ENCODE measurements around the gene HLA-DMB.

HLA-DMB gene

GRCh38 chr6:32938494-32938893 lies 2.3 kb downstream of the HLA-DMB start:
- Histone ChIP-seq H3K4me2 (no peak overlapping the region), H4K20me1 (ENCODE audit: insufficient read depth) (no peaks in the 10 kb centered on the region), H3K36me3 (ENCODE audit: insufficient read depth) (no peaks in the 10 kb centered on the region), H3K9ac (no peak overlapping the region), H3K4me1 (ENCODE audit: low read depth, poor library complexity, severe bottlenecking) (peaks cover 27% of the 10 kb centered on the region), H3K27ac (no peak overlapping the region), H3K79me2 (ENCODE audit: insufficient read depth, low read depth) (no peaks in the 10 kb centered on the region), H3K27me3 (ENCODE audit: insufficient read depth, low read depth) (no peaks in the 10 kb centered on the region), H3K4me3 (IDR thresholded peaks at IDR 0.05; ENCODE audit: insufficient read depth, low read depth, low read length) (no peak overlapping the region), H2AFZ (ENCODE audit: low read depth) (no peak overlapping the region)
- TF ChIP-seq CTCF (conservative IDR thresholded peaks at IDR 0.05; ENCODE audit: low read depth, low read length): no peak

GRCh38 chr6:32937230-32937633 lies 3.6 kb downstream of the HLA-DMB start:
- Histone ChIP-seq H3K27ac (no peak overlapping the region), H3K4me2 (no peak overlapping the region), H3K79me2 (ENCODE audit: insufficient read depth, low read depth) (no peaks in the 10 kb centered on the region), H3K4me3 (IDR thresholded peaks at IDR 0.05; ENCODE audit: insufficient read depth, low read depth, low read length) (no peak overlapping the region), H3K9ac (no peak overlapping the region), H4K20me1 (ENCODE audit: insufficient read depth) (no peaks in the 10 kb centered on the region), H3K36me3 (ENCODE audit: insufficient read depth) (no peaks in the 10 kb centered on the region), H2AFZ (ENCODE audit: low read depth) (no peak overlapping the region), H3K27me3 (ENCODE audit: insufficient read depth, low read depth) (no peaks in the 10 kb centered on the region), H3K4me1 (ENCODE audit: low read depth, poor library complexity, severe bottlenecking) (peaks cover 20% of the 10 kb centered on the region)
- no peak for TF ChIP-seq CTCF (conservative IDR thresholded peaks at IDR 0.05; ENCODE audit: low read depth, low read length)

DNA sequence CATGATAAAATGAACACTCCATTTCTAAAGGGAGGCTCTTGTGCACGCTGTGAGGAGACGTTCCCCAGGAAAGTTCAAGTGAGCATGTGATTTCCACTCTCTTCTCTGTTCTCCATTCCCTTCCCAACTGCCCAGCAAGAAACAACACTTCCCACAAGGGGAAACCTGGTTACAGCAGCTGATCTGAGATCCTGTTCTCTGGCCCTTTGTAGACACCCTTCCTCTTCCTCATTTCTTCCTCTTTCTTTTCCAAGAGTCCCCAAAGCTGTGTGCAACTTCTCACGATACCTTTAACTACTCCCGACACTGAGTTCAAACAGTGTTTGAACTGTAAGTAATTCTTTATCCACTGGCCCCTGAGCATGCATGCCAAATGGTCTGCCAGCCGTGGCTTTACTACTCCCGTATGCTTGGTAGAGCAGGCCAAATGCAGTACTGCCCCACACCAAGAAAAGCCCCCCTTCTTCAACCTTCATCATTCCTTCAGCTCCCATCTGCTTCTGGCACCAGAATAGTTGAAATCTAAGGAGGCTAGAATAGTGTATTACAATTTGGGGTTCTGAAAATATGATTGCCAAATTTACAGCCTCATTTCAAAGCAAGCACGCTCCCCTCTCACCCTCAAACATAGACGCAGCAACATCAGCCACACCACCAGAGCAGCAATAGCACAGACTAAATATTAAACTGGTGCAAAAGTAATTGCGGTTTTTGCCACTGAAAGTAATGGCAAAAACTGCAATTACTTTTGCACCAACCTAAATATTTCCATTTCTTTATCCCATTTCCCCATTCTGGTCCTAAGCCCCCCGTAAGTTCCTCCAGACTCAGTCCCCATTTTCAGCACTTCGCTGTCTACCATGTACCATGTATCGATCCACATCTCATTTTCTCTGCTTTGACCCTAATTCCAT lies 4.3 kb downstream of the HLA-DMB start:
- H3K4me3 ChIP-seq (IDR thresholded peaks at IDR 0.05; ENCODE audit: insufficient read depth, low read depth, low read length): no peak overlapping the region
- H4K20me1 ChIP-seq (ENCODE audit: insufficient read depth): no peaks in the 10 kb centered on the region
- no peak overlapping the region for H3K27ac ChIP-seq
- H3K36me3 ChIP-seq (ENCODE audit: insufficient read depth): no peaks in the 10 kb centered on the region
- H2AFZ ChIP-seq (ENCODE audit: low read depth): no peak overlapping the region
- H3K79me2 ChIP-seq (ENCODE audit: insufficient read depth, low read depth): no peaks in the 10 kb centered on the region
- H3K4me2 ChIP-seq: no peak overlapping the region
- peaks cover 17% of the 10 kb centered on the region for H3K4me1 ChIP-seq (ENCODE audit: low read depth, poor library complexity, severe bottlenecking)
- no peaks in the 10 kb centered on the region for H3K27me3 ChIP-seq (ENCODE audit: insufficient read depth, low read depth)
- no peak overlapping the region for H3K9ac ChIP-seq
- TF ChIP-seq CTCF (conservative IDR thresholded peaks at IDR 0.05; ENCODE audit: low read depth, low read length): no peak

DNA sequence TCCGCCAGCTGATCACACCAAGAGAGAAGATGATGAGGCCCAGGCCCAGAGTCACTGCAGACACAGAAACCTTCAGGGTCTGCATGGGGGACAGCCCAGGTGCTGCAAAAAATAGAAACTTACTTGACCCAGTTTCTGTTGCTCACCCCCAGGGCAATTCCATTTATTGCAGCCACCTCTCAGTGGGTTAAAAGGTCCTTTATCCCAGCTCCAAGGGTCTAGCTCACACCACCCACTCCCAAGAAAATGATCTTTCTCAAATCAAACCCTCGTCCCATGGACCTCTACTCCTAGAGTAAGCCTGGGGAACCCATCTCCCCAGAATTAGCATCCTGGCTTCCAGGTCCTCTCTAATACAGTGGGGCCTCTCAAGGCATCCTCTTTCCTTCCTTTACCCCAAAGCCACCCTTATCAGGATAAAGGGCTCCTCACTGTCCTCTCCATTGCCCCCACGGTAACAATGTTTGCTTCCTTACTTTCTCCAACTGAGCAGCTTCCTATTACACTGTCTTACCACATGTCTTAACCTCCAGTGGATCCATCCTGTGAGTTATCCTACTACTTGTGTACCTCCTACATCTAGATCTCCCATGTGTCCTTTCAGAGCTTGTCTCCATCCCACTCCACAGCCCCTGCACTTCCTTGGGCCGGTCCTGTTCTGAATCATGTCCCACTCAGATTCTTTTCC lies 5.1 kb downstream of the HLA-DMB start:
- Histone ChIP-seq H3K4me1 (ENCODE audit: low read depth, poor library complexity, severe bottlenecking) (peaks cover 11% of the 10 kb centered on the region), H3K9ac (no peak overlapping the region), H3K4me2 (no peak overlapping the region), H2AFZ (ENCODE audit: low read depth) (no peak overlapping the region), H3K79me2 (ENCODE audit: insufficient read depth, low read depth) (no peaks in the 10 kb centered on the region), H4K20me1 (ENCODE audit: insufficient read depth) (no peaks in the 10 kb centered on the region), H3K27me3 (ENCODE audit: insufficient read depth, low read depth) (no peaks in the 10 kb centered on the region), H3K4me3 (IDR thresholded peaks at IDR 0.05; ENCODE audit: insufficient read depth, low read depth, low read length) (no peak overlapping the region), H3K27ac (no peak overlapping the region), H3K36me3 (ENCODE audit: insufficient read depth) (no peaks in the 10 kb centered on the region)
- no peak for TF ChIP-seq CTCF (conservative IDR thresholded peaks at IDR 0.05; ENCODE audit: low read depth, low read length)
